ENCODE data around the gene KLHL6. TPM values are rescaled to one million over a fixed set of nuclear protein-coding genes. Genes with fewer than 3 reads are reported as not detected.

Gene KLHL6
- total and polyA plus RNA-seq, 12 donors, result 0.47 to 5.1 (median 0.89) TPM

- 94% methylated on average over 4 of the region's 4 CpGs for WGBS, 2 donors
- H3K27me3 ChIP-seq, result no peaks in the 10 kb centered on the region
- no peak for DNase-seq
- H3K36me3 ChIP-seq, result no peaks in the 10 kb centered on the region
- peaks cover 0 to 67% (median 17%) of the 10 kb centered on the region in 9 donors for H3K4me1 ChIP-seq
- ATAC-seq, result no peak
- TF ChIP-seq CTCF (IDR thresholded peaks at IDR 0.05), result no peak
- H3K4me3 ChIP-seq, result no peak overlapping the region
- intact Hi-C loops (cut with DNase I), result no loop called here
- H3K9me3 ChIP-seq, result peaks cover 0 to 6% (median 0%) of the 10 kb centered on the region in 11 donors
- no peak overlapping the region for H3K27ac ChIP-seq
Observed at GRCh38 chr3:183534249-183534648, 21.3 kb downstream of the KLHL6 start.

- H3K36me3 ChIP-seq, result no peaks in the 10 kb centered on the region
- no peak for ATAC-seq
- no peak for DNase-seq
- H3K4me3 ChIP-seq, result no peak overlapping the region
- H3K4me1 ChIP-seq, result peaks cover 0 to 63% (median 17%) of the 10 kb centered on the region in 9 donors
- peaks cover 0 to 6% (median 0%) of the 10 kb centered on the region in 11 donors for H3K9me3 ChIP-seq
- intact Hi-C loops (cut with DNase I), result no loop called here
- WGBS, 2 donors, result 59 to 63% methylated on average over 10 of the region's 10 CpGs
- peak overlapping the region in 1 of 10 donors; percentile 14 for H3K27ac ChIP-seq
- H3K27me3 ChIP-seq, result no peaks in the 10 kb centered on the region
- no peak for TF ChIP-seq CTCF (IDR thresholded peaks at IDR 0.05)
Observed at GRCh38 chr3:183533412-183534132, 21.9 kb downstream of the KLHL6 start.

GRCh38 chr3:183532620-183533411 is 22.7 kb downstream of the KLHL6 start:
- TF ChIP-seq CTCF (IDR thresholded peaks at IDR 0.05), result no peak
- ATAC-seq, result no peak
- intact Hi-C loops (cut with DNase I), result no loop called here
- H3K4me3 ChIP-seq, result no peak overlapping the region
- H3K36me3 ChIP-seq, result no peaks in the 10 kb centered on the region
- peaks cover 0 to 60% (median 16%) of the 10 kb centered on the region in 9 donors for H3K4me1 ChIP-seq
- DNase-seq, result no peak
- H3K27ac ChIP-seq, result no peak overlapping the region
- 64 to 73% methylated on average over 6 of the region's 6 CpGs for WGBS, 2 donors
- H3K9me3 ChIP-seq, result peaks cover 0 to 6% (median 0%) of the 10 kb centered on the region in 11 donors
- H3K27me3 ChIP-seq, result no peaks in the 10 kb centered on the region

GRCh38 chr3:183529717-183530116 is 25.8 kb downstream of the KLHL6 start:
- TF ChIP-seq CTCF (IDR thresholded peaks at IDR 0.05), result no peak
- no peak for ATAC-seq
- no peaks in the 10 kb centered on the region for H3K27me3 ChIP-seq
- peak overlapping the region in 7 of 10 donors; percentile 1 to 83 (median 50) for H3K27ac ChIP-seq
- intact Hi-C loops (cut with DNase I), result no loop called here
- H3K36me3 ChIP-seq, result peaks cover 0 to 4% (median 0%) of the 10 kb centered on the region in 9 donors
- H3K9me3 ChIP-seq, result peaks cover 0 to 6% (median 0%) of the 10 kb centered on the region in 11 donors
- H3K4me1 ChIP-seq, result peaks cover 0 to 54% (median 11%) of the 10 kb centered on the region in 9 donors
- no peak for DNase-seq
- WGBS, 2 donors, result 83% methylated on average over 7 of the region's 7 CpGs
- no peak overlapping the region for H3K4me3 ChIP-seq
